Measurements from ENCODE around the gene TMEM61. TPM values are rescaled to one million over a fixed set of nuclear protein-coding genes. Genes with fewer than 3 reads are reported as not detected.

Gene TMEM61
- total RNA-seq, 1 experiment from 2014 or later: 0.74 TPM

- ChIA-PET CTCF (interaction anchor here (0.6 to 5.7 kb wide), 6 partner anchors 12 to 97 kb away, joined by 3 to 56 read pairs (median 4); no protein-coding TSS in a partner anchor), POLR2A (no interaction called here)
- no peak for ATAC-seq
These were observed 54.2 kb downstream of the TMEM61 start for GRCh38 chr1:55034476-55035133.

GRCh38 chr1:55035904-55036303 lies 55.5 kb downstream of the TMEM61 start:
- CTCF ChIA-PET: interaction anchor here (0.5 to 5.7 kb wide), 4 partner anchors 14 to 550 kb away, joined by 3 to 56 read pairs (median 10); no protein-coding TSS in a partner anchor
- Mint-ChIP-seq H3K27ac (no peak overlapping the region), H3K4me3 (no peak overlapping the region), H3K4me1 (peaks cover 33% of the 10 kb centered on the region), H3K36me3 (peaks cover 9% of the 10 kb centered on the region), H3K27me3 (ENCODE audit: low read depth) (peaks cover 50% of the 10 kb centered on the region), H3K9me3 (peaks cover 6% of the 10 kb centered on the region)
- ATAC-seq (no peak), DNase-seq (ENCODE audit: low spot score) (no peak)
- no peak for TF ChIP-seq STAT6 (CRISPR knock-in tag; conservative IDR thresholded peaks at IDR 0.05; ENCODE audit: low read depth)
- TF ChIP-seq IRF2 (CRISPR knock-in tag; IDR thresholded peaks at IDR 0.05; ENCODE audit: borderline replicate concordance, low read depth): no peak
- TF ChIP-seq JUN (CRISPR knock-in tag; IDR thresholded peaks at IDR 0.05): no peak
- no peak for TF ChIP-seq ZNF263 (CRISPR knock-in tag; IDR thresholded peaks at IDR 0.05; ENCODE audit: low read depth)
- no peak for TF ChIP-seq ARID4B (CRISPR knock-in tag; IDR thresholded peaks at IDR 0.05; ENCODE audit: borderline replicate concordance)
- TF ChIP-seq ZNF425 (CRISPR knock-in tag; conservative IDR thresholded peaks at IDR 0.05): no peak
- TF ChIP-seq CREM (CRISPR knock-in tag; IDR thresholded peaks at IDR 0.05): no peak
- TF ChIP-seq NR3C1 (CRISPR knock-in tag; conservative IDR thresholded peaks at IDR 0.05; ENCODE audit: low read depth): no peak
- TF ChIP-seq FOXJ3 (CRISPR knock-in tag; IDR thresholded peaks at IDR 0.05; ENCODE audit: borderline replicate concordance): no peak
- POLR2A ChIA-PET: no interaction called here

More at GRCh38 chr1:55034476-55035133, 54.2 kb downstream of the TMEM61 start:
- H3K27ac Mint-ChIP-seq: no peak overlapping the region
- TF ChIP-seq E2F5 (CRISPR knock-in tag; IDR thresholded peaks at IDR 0.05) (no peak), MYBL2 (CRISPR knock-in tag; IDR thresholded peaks at IDR 0.05) (no peak), HMGA2 (CRISPR knock-in tag; IDR thresholded peaks at IDR 0.05) (no peak), EMX1 (CRISPR knock-in tag; IDR thresholded peaks at IDR 0.05) (no peak)
- peaks cover 13% of the 10 kb centered on the region for H3K9me3 Mint-ChIP-seq
- no peak overlapping the region for H3K4me3 Mint-ChIP-seq
- peaks cover 9% of the 10 kb centered on the region for H3K36me3 Mint-ChIP-seq
- H3K27me3 Mint-ChIP-seq (ENCODE audit: low read depth): peaks cover 40% of the 10 kb centered on the region
- H3K4me1 Mint-ChIP-seq: peaks cover 27% of the 10 kb centered on the region
- no peak for DNase-seq (ENCODE audit: low spot score)
